Natural killer cell (primary cell): ENCODE measurements around the gene USP33. TPM values are rescaled to one million over a fixed set of nuclear protein-coding genes. Genes with fewer than 3 reads are reported as not detected.

Experiments
- ATAC-seq, 3 donors: fragments of 150-1000 bp in 2 of 3; fragments of 200-7000 bp in 1 of 3; cut with Tn5 transposase; 1 replicate in 1 of 3; 2 replicates in 2 of 3; pipeline ENCODE4 v1.10.0; 2021; ENCODE audit warnings: mild to moderate bottlenecking in 2 of 3, moderate library complexity in 2 of 3
- DNase-seq, 2 donors: peaks; one replicate each; pipeline versions ENCODE4 v3.0.0 to v3.0.0-alpha.2; 2013 to 2021; ENCODE audit warnings: mixed read lengths in 1 of 2
- H3K27ac ChIP-seq: one replicate; pipeline ENCODE4 v1.5.1; 2013; ENCODE audit warnings: mild to moderate bottlenecking, low read length
- H3K27me3 ChIP-seq: one replicate; pipeline ENCODE4 v1.6.1; 2013; ENCODE audit warnings: low read length; ENCODE audit not compliant: control insufficient read depth, insufficient read depth
- H3K36me3 ChIP-seq: one replicate; pipeline ENCODE4 v1.6.1; 2013; ENCODE audit warnings: low read length; ENCODE audit not compliant: control insufficient read depth, insufficient read depth
- H3K4me1 ChIP-seq: one replicate; pipeline ENCODE4 v1.6.1; 2013; ENCODE audit warnings: low read length; ENCODE audit not compliant: control insufficient read depth, insufficient read depth
- H3K4me3 ChIP-seq: one replicate; pipeline ENCODE4 v1.5.1; 2013; ENCODE audit warnings: low read length
- H3K9me3 ChIP-seq: one replicate; pipeline ENCODE4 v1.6.1; 2013; ENCODE audit warnings: low read length; ENCODE audit not compliant: control insufficient read depth, insufficient read depth
- H3K27ac Mint-ChIP-seq, 2 donors: one replicate each; pipeline ENCODE4 v1.8.0; 2022; ENCODE audit warnings: mild to moderate bottlenecking in 2 of 2, mixed read lengths in 2 of 2, moderate library complexity in 1 of 2
- H3K27me3 Mint-ChIP-seq, 2 donors: one replicate each; pipeline ENCODE4 v1.8.0; 2022; ENCODE audit warnings: low read depth in 2 of 2, mixed read lengths in 2 of 2
- H3K36me3 Mint-ChIP-seq: one replicate; pipeline ENCODE4 v1.8.0; 2022; ENCODE audit warnings: mixed read lengths
- H3K4me1 Mint-ChIP-seq, 2 donors: one replicate each; pipeline ENCODE4 v1.8.0; 2022; ENCODE audit warnings: mixed read lengths in 2 of 2
- H3K4me3 Mint-ChIP-seq: one replicate; pipeline ENCODE4 v1.8.0; 2022; ENCODE audit warnings: mild to moderate bottlenecking, moderate library complexity, mixed read lengths
- H3K9me3 Mint-ChIP-seq, 2 donors: one replicate each; pipeline ENCODE4 v1.8.0; 2022; ENCODE audit warnings: mixed read lengths in 2 of 2
- CTCF ChIP-seq: fragments of 200-600 bp; IDR thresholded peaks from one replicate; pipeline ENCODE4 v1.8.0; 2022; ENCODE audit warnings: antibody characterized with exemption
- WGBS: methylation state at CpG from one replicate; pipeline ENCODE4 v1.1.7; 2013; ENCODE audit warnings: missing lambda C conversion rate; ENCODE audit not compliant: insufficient coverage; 5-methylcytosine and 5-hydroxymethylcytosine counted together
- intact Hi-C: fragments of 100-400 bp; cut with micrococcal nuclease; formaldehyde crosslinking; loops from one replicate; pipeline ENCODE4 v1.14.2; 2022
- total RNA-seq, 4 donors: library from RNA; stranded (reverse); fragments of 120-200 nt in 1 of 4; gene quantifications; one replicate each; pipeline versions ENCODE4 v1.2.3 to v1.2.4, GENCODE V29; 2013 to 2022

The USP33 gene
- total RNA-seq, 3 donors from 2014 or later (not counting 1 experiment from before 2014, with no cell fraction given), result 88.1 to 112 (median 101) TPM

GRCh38 chr1:77783141-77783540 is 23.5 kb upstream of the USP33 start:
- no peak overlapping the region for H3K4me3 ChIP-seq
- ATAC-seq, result no peak
- no peaks in the 10 kb centered on the region for H3K9me3 ChIP-seq
- H3K27me3 Mint-ChIP-seq, result no peaks in the 10 kb centered on the region
- no CpG with 5 or more reads among the region's 2 CpGs for WGBS
- H3K4me1 ChIP-seq, result peaks cover 14% of the 10 kb centered on the region
- H3K4me3 Mint-ChIP-seq, result no peak overlapping the region
- H3K27ac Mint-ChIP-seq, result no peak overlapping the region
- peaks cover 27 to 38% of the 10 kb centered on the region in 2 donors for H3K4me1 Mint-ChIP-seq
- TF ChIP-seq CTCF, result no peak
- intact Hi-C loops, result no loop called here
- peaks cover 0 to 5% of the 10 kb centered on the region in 2 donors for H3K9me3 Mint-ChIP-seq
- H3K27me3 ChIP-seq, result no peaks in the 10 kb centered on the region
- H3K36me3 Mint-ChIP-seq, result peaks cover 18% of the 10 kb centered on the region
- no peak for DNase-seq
- H3K27ac ChIP-seq, result no peak overlapping the region
- peaks cover 17% of the 10 kb centered on the region for H3K36me3 ChIP-seq

- intact Hi-C loops, result no loop called here
- peaks cover 27 to 35% of the 10 kb centered on the region in 2 donors for H3K4me1 Mint-ChIP-seq
Observed at GRCh38 chr1:77781683-77782082, 22.0 kb upstream of the USP33 start.

GRCh38 chr1:77779529-77780281 is 20.1 kb upstream of the USP33 start, which contains the start of gene MIGA1:
Gene MIGA1 (plus strand): TSS chr1:77779649. CDS start chr1:77783253, 3,604 bp downstream.
- Histone ChIP-seq H3K36me3 (peaks cover 12% of the 10 kb centered on the region), H3K27me3 (no peaks in the 10 kb centered on the region), H3K9me3 (no peaks in the 10 kb centered on the region), H3K27ac (peak within 1 kb of the TSS; percentile 72), H3K4me1 (peaks cover 14% of the 10 kb centered on the region), H3K4me3 (peak within 1 kb of the TSS; percentile 94)
- ATAC-seq (peak; percentile 94 to 97 (median 96)), DNase-seq (peak; percentile 67 to 96)
- no peak for TF ChIP-seq CTCF
- H3K36me3 Mint-ChIP-seq, result peaks cover 5% of the 10 kb centered on the region
- WGBS, result under 1% methylated on average over 40 of the region's 40 CpGs
- peak within 1 kb of the TSS; percentile 85 to 96 for H3K27ac Mint-ChIP-seq
- H3K4me1 Mint-ChIP-seq, result peaks cover 27 to 32% of the 10 kb centered on the region in 2 donors
- intact Hi-C loops, result loop anchor here (1.0 to 5.0 kb wide), 2 partner anchors 20 to 97 kb away; partner anchors contain the start of genes USP33 and ZZZ3
- H3K27me3 Mint-ChIP-seq, result no peaks in the 10 kb centered on the region
- peak within 1 kb of the TSS; percentile 95 for H3K4me3 Mint-ChIP-seq
- H3K9me3 Mint-ChIP-seq, result no peaks in the 10 kb centered on the region

More at GRCh38 chr1:77781683-77782082, 22.0 kb upstream of the USP33 start:
- DNase-seq, result no peak
- WGBS, result 78% methylated on average over 1 of the region's 1 CpG
- Histone ChIP-seq H3K4me3 (no peak overlapping the region), H3K27me3 (no peaks in the 10 kb centered on the region), H3K36me3 (peaks cover 14% of the 10 kb centered on the region), H3K4me1 (peaks cover 14% of the 10 kb centered on the region), H3K9me3 (no peaks in the 10 kb centered on the region), H3K27ac (no peak overlapping the region)
- Mint-ChIP-seq H3K27me3 (no peaks in the 10 kb centered on the region), H3K9me3 (peaks cover 0 to 3% of the 10 kb centered on the region in 2 donors), H3K27ac (peak overlapping the region; percentile 45 to 52), H3K4me3 (peak overlapping the region; percentile 64), H3K36me3 (peaks cover 12% of the 10 kb centered on the region)
- no peak for ATAC-seq
- no peak for TF ChIP-seq CTCF
